WI38 (cell line): Measurements from ENCODE around the gene TPO.

Experiments used
- H3K4me3 ChIP-seq: 2 replicates; pipeline ENCODE4 v1.5.1; 2011; ENCODE audit warnings: low read depth, mild to moderate bottlenecking, control low read depth, low read length
- TF ChIP-seq, protein P1 (sequence below): IDR thresholded peaks from 2 replicates; pipeline ENCODE4 v1.5.1; 2012; ENCODE audit warnings: low read depth, mild to moderate bottlenecking, control low read depth, low read length

TPO gene

DNA sequence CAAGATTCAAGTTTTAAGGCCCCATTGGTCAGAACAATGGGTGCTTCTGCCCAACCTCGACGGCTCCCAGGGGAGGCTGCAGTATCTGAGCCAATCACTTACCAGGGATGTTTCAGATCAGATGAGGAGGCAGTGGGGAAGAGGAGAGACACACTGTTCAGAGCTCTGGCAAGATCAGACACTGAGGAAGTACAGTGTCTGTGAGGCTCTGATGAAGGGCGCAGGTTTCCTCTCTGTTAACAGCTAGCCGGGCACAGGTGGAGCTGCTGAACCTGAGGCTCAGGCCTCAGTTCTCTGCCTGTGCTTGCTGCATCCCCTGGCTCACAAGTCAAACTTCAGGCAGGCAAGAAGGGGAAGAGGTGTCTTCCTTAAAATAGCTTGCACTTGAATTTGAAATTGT lies 69.7 kb downstream of the TPO start:
- TF ChIP-seq, protein P1, sequence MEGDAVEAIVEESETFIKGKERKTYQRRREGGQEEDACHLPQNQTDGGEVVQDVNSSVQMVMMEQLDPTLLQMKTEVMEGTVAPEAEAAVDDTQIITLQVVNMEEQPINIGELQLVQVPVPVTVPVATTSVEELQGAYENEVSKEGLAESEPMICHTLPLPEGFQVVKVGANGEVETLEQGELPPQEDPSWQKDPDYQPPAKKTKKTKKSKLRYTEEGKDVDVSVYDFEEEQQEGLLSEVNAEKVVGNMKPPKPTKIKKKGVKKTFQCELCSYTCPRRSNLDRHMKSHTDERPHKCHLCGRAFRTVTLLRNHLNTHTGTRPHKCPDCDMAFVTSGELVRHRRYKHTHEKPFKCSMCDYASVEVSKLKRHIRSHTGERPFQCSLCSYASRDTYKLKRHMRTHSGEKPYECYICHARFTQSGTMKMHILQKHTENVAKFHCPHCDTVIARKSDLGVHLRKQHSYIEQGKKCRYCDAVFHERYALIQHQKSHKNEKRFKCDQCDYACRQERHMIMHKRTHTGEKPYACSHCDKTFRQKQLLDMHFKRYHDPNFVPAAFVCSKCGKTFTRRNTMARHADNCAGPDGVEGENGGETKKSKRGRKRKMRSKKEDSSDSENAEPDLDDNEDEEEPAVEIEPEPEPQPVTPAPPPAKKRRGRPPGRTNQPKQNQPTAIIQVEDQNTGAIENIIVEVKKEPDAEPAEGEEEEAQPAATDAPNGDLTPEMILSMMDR, result no peak
- no peak overlapping the region for H3K4me3 ChIP-seq

DNA sequence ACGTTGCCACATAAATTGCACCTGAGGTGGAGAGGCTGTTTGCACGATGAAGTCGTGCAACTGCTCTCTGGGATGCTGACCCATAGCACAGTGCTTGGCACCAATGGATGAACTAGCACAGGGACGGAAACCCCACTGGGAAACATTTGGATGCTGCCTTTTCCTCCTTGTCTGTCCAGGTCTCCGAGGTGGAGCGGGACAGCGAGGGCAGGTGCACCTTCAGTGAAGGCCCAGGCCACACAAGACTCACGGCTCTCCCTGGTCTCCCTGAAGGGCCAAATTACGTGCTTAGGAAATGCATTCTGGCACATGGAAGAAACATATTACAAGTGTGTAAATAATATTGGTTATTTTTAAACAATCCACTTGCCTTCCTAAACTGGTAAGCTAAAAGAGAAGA lies 70.3 kb downstream of the TPO start:
- TF ChIP-seq, protein P1, result no peak

DNA sequence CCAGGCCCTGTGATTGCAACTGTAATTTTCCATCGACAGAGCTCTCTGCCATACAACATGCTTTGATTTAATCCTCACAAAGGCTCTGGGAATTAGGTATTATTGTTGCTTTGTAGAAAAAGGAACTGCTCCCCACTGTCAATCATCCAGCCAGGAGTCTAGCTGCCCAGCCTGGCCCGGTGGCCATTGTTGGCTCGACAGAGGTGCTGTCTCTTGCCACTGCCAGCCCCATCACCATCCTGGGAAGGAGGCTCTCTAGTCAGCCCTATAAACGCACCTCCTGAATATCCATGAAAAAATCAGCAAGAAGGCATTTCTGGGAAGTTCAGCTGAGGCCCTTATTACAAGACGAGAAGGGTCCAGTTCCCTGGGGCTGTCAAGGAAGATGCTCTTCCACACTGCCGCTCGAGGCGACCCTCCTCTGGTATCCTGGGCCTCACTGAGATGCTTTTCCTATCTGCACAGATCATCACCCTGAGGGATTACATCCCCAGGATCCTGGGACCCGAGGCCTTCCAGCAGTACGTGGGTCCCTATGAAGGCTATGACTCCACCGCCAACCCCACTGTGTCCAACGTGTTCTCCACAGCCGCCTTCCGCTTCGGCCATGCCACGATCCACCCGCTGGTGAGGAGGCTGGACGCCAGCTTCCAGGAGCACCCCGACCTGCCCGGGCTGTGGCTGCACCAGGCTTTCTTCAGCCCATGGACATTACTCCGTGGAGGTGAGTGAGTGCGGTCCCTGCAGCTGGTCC lies 71.0 kb downstream of the TPO start:
- TF ChIP-seq, protein P1, result no peak
- H3K4me3 ChIP-seq, result no peak overlapping the region

More for the DNA sequence above, 70.3 kb downstream of the TPO start:
- H3K4me3 ChIP-seq, result no peak overlapping the region

DNA sequence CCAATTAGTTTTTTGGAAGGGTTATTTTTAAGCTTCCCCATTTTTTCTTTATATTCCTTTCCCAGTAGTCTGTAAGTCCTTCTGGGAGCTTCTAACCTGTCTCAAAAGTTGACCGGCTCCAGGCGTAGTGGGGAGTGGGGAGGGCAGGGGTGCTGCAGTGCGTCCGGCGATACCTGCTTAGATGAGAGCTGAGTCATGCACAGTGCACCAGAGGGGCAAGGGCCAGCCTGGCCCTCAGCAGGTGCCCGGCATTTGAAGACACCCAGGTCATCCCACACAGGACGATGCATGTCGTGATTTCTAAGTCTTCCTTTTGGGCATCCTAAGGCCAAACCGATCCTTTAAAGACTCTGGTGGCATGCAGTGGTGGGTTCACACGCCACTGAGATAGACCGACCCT lies 73.4 kb downstream of the TPO start:
- TF ChIP-seq, protein P1, result no peak

DNA sequence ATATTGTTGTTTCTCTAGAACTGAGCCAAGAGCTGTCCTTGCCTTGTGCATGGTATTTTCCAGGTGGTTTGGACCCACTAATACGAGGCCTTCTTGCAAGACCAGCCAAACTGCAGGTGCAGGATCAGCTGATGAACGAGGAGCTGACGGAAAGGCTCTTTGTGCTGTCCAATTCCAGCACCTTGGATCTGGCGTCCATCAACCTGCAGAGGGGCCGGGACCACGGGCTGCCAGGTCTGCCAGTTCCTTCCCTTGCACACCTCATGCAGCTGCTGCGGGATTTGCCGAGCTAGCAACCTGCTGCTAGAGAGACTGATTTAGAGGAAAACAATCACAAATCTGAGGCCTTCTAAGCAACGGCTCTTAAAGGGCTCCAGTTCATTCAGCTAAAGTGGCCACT lies 74.5 kb downstream of the TPO start:
- H3K4me3 ChIP-seq, result no peak overlapping the region
- TF ChIP-seq, protein P1, result no peak

More for the DNA sequence above, 73.4 kb downstream of the TPO start:
- H3K4me3 ChIP-seq, result no peak overlapping the region

DNA sequence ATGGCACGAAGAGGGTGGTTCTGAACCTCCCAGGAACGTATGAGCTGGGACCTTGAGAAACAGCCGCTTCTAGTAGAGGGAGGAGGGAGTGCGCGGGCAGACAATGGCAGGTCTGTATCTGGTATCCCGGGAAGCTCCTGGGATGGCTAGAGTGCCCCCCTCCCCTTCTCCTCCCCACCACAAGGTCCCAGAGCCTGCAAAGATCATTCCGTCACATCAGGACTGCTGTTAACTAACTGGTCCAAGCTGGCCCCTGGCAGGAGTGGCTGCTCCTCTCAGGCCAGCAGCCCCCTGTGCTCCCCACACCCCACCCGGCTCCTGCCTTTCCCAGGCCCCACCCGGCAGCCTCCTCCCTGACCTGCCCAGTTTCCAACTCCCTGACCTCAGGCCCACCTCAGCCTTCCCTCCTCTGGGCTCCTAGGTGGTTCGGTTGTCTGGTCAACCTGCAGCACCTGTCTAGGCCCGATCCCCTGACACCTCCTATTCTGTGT lies 75.0 kb downstream of the TPO start:
- TF ChIP-seq, protein P1, result no peak
- no peak overlapping the region for H3K4me3 ChIP-seq

DNA sequence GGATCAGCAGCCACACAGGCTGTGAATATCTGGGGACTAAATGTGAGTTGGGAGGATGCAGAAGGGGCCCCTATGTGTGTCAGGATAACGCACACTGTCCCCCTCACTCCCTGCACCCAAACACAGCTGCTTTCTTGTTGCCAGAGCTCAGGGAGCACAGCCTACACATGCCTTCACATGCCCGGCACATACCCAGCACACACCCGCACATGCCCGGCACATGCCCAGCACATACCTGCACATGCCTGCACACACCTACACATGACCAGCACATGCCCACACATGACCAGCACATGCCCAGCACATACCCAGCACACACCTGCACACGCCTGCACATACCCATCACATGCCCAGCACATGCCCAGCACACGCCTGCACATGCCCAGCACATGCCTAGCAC lies 75.6 kb downstream of the TPO start:
- TF ChIP-seq, protein P1, result no peak

More for the DNA sequence above, 75.6 kb downstream of the TPO start:
- no peak overlapping the region for H3K4me3 ChIP-seq
